Mesendoderm (in vitro differentiated cells): ENCODE results near the gene BRINP1.

Source experiments
- DNase-seq: peaks from one replicate; pipeline ENCODE4 v3.0.0; 2013
- H2AK5ac ChIP-seq: 2 replicates; pipeline ENCODE4 v1.6.1; 2013; ENCODE audit warnings: low read length, inconsistent platforms
- H2BK120ac ChIP-seq: 2 replicates; pipeline ENCODE4 v1.6.1; 2013; ENCODE audit warnings: low read depth, mild to moderate bottlenecking, low read length, moderate library complexity, mixed read lengths
- H2BK15ac ChIP-seq: replicated peaks from 2 replicates; pipeline ENCODE4 v1.6.1; 2013; ENCODE audit warnings: low read depth, mild to moderate bottlenecking, moderate library complexity
- H2BK5ac ChIP-seq: 2 replicates; pipeline ENCODE4 v1.6.1; 2013; ENCODE audit warnings: low read length, inconsistent platforms
- H3K18ac ChIP-seq: 2 replicates; pipeline ENCODE4 v1.6.1; 2013; ENCODE audit warnings: mild to moderate bottlenecking, low read length, mixed read lengths
- H3K23ac ChIP-seq: one replicate; pipeline ENCODE4 v1.6.1; 2013; ENCODE audit warnings: low read length
- H3K27ac ChIP-seq: 2 replicates; pipeline ENCODE4 v1.5.1; 2013; ENCODE audit warnings: low read depth, mild to moderate bottlenecking, inconsistent platforms, low read length, moderate library complexity
- H3K27me3 ChIP-seq: 2 replicates; pipeline ENCODE4 v1.6.1; 2013; ENCODE audit warnings: low read length, control low read depth, mild to moderate bottlenecking, inconsistent platforms; ENCODE audit not compliant: insufficient read depth, poor library complexity
- H3K36me3 ChIP-seq: 2 replicates; pipeline ENCODE4 v1.6.1; 2013; ENCODE audit warnings: low read length, inconsistent platforms; ENCODE audit not compliant: control insufficient read depth, insufficient read depth
- H3K4ac ChIP-seq: one replicate; pipeline ENCODE4 v1.6.1; 2013; ENCODE audit warnings: low read depth, mild to moderate bottlenecking, low read length, moderate library complexity
- H3K4me1 ChIP-seq: 2 replicates; pipeline ENCODE4 v1.6.1; 2013; ENCODE audit warnings: low read depth, low read length, inconsistent platforms; ENCODE audit not compliant: control insufficient read depth
- H3K4me2 ChIP-seq: 2 replicates; pipeline ENCODE4 v1.6.1; 2013; ENCODE audit warnings: low read length
- H3K4me3 ChIP-seq: 2 replicates; pipeline ENCODE4 v1.5.1; 2013; ENCODE audit warnings: mild to moderate bottlenecking, low read length
- H3K56ac ChIP-seq: one replicate; pipeline ENCODE4 v1.6.1; 2013; ENCODE audit warnings: low read length
- H3K79me1 ChIP-seq: 2 replicates; pipeline ENCODE4 v1.6.1; 2013; ENCODE audit warnings: low read length, inconsistent platforms
- H3K79me2 ChIP-seq: 2 replicates; pipeline ENCODE4 v1.6.1; 2013; ENCODE audit warnings: mild to moderate bottlenecking, low read length; ENCODE audit not compliant: control insufficient read depth, insufficient read depth
- H3K9ac ChIP-seq: 2 replicates; pipeline ENCODE4 v1.6.1; 2013; ENCODE audit warnings: low read length, inconsistent platforms
- H4K5ac ChIP-seq: one replicate; pipeline ENCODE4 v1.6.1; 2013; ENCODE audit warnings: low read length
- H4K8ac ChIP-seq: one replicate; pipeline ENCODE4 v1.6.1; 2013; ENCODE audit warnings: low read depth, mild to moderate bottlenecking, control low read depth, low read length, moderate library complexity
- WGBS: extraction: QIAGEN DNeasy Blood & Tissue Kit; methylation state at CpG from one replicate; pipeline ENCODE4 v1.1.7; 2013; ENCODE audit warnings: low lambda C conversion rate, missing lambda C conversion rate; ENCODE audit not compliant: insufficient coverage; ENCODE audit errors: extremely low coverage; 5-methylcytosine and 5-hydroxymethylcytosine counted together

BRINP1 gene

GRCh38 chr9:119298076-119298853 is 71.0 kb downstream of the BRINP1 start:
- Histone ChIP-seq H2AK5ac (no peak overlapping the region), H3K27ac (no peak overlapping the region), H3K79me1 (no peaks in the 10 kb centered on the region), H3K36me3 (no peaks in the 10 kb centered on the region), H3K18ac (no peak overlapping the region), H3K27me3 (no peaks in the 10 kb centered on the region), H3K23ac (no peak overlapping the region), H2BK5ac (no peak overlapping the region), H3K4me1 (peaks cover 3% of the 10 kb centered on the region), H4K8ac (no peak overlapping the region), H3K4me2 (no peak overlapping the region), H3K4me3 (no peak overlapping the region), H3K9ac (no peak overlapping the region), H2BK120ac (no peak overlapping the region), H3K56ac (no peak overlapping the region), H4K5ac (no peak overlapping the region), H2BK15ac (no peak overlapping the region), H3K4ac (no peak overlapping the region), H3K79me2 (no peaks in the 10 kb centered on the region)
- peak; percentile 45 for DNase-seq
- no CpG with 5 or more reads among the region's 3 CpGs for WGBS

GRCh38 chr9:119291554-119291953 is 77.7 kb downstream of the BRINP1 start:
- no CpG with 5 or more reads among the region's 1 CpG for WGBS

DNA sequence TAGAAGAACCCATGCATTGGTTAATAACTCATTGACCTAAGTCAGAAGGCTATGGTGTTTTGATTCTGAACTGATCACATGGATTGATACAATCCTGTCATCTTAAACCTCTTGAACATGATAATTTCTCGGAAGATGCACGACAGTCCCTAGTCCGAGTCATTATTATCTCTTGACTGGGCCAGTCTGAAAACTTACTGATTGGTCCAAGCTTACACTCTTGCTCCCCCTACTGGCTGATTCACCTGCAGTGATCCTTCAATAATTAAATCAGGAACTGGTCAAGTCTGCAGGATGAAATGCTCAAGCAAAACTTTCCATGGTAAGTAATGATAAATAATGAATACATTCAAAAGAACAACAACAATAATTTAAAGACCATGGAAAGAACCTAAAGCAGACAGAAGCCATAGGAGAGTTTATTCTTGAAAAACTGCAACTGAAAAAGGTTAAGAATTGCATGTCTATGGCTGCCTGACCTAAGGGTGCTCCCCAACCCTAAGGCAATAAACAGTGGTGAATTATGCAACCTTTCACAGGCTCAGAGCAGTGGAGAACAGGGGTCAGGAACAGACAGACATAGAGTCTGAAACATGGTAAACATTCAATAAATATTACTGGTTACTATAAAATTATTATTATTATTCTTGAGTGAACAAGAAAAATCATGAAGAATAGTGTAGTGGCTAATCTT is 79.3 kb downstream of the BRINP1 start:
- Histone ChIP-seq H3K79me1 (no peaks in the 10 kb centered on the region), H3K9ac (no peak overlapping the region), H3K27me3 (no peaks in the 10 kb centered on the region), H3K79me2 (no peaks in the 10 kb centered on the region), H4K8ac (no peak overlapping the region), H3K56ac (no peak overlapping the region), H2BK120ac (no peak overlapping the region), H2AK5ac (no peak overlapping the region), H4K5ac (no peak overlapping the region), H3K4me3 (no peak overlapping the region), H2BK15ac (no peak overlapping the region), H3K4me2 (no peak overlapping the region), H3K18ac (no peak overlapping the region), H3K27ac (no peak overlapping the region), H3K4me1 (no peaks in the 10 kb centered on the region), H3K36me3 (no peaks in the 10 kb centered on the region), H3K4ac (no peak overlapping the region), H3K23ac (no peak overlapping the region), H2BK5ac (no peak overlapping the region)
- DNase-seq: peak; percentile 78
- WGBS: no CpG with 5 or more reads among the region's 3 CpGs

More at GRCh38 chr9:119291554-119291953, 77.7 kb downstream of the BRINP1 start:
- Histone ChIP-seq H3K9ac (no peak overlapping the region), H3K27ac (no peak overlapping the region), H4K5ac (no peak overlapping the region), H2BK120ac (no peak overlapping the region), H3K23ac (no peak overlapping the region), H3K79me1 (no peaks in the 10 kb centered on the region), H2AK5ac (no peak overlapping the region), H2BK5ac (no peak overlapping the region), H3K79me2 (no peaks in the 10 kb centered on the region), H3K4ac (no peak overlapping the region), H3K4me2 (no peak overlapping the region), H3K36me3 (no peaks in the 10 kb centered on the region), H4K8ac (no peak overlapping the region), H3K27me3 (no peaks in the 10 kb centered on the region), H3K18ac (no peak overlapping the region), H3K4me3 (no peak overlapping the region), H2BK15ac (no peak overlapping the region), H3K56ac (no peak overlapping the region), H3K4me1 (no peaks in the 10 kb centered on the region)
- no peak for DNase-seq

DNA sequence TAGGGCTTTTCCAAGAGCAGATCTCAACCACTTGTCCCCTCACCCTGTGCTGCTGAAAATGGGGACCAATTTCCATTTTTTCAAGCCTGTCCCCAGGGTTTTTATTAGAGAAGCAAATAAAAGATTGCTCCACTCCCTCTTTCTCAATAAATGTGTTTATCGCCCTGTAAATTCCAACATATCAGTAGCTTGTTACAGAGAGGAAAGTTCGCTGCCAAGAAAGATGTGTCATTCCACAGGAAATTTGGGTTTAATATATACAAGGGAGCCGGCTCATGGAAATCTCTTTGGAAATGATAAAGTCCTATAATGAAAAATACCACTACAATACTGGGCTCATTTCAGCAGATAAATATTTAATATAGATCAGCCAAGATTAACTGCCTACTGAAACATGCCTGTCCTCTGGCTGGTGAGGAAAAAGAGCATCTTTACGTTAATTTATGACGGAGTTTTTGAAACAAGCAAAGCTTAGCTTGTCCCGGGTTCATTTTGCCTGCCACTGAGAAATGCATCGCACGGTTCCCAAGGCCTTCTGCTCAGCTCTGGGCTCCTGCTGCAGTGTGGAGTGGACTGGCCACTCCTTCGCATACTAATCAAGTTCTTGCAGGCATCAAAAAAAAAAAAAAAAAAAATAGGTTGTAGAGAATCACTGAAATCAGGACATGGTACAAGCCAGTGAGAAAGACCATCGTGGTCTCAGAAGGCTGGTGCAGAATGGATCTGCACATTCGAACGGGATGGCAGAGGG is 84.5 kb downstream of the BRINP1 start:
- Histone ChIP-seq H2AK5ac (no peak overlapping the region), H3K23ac (no peak overlapping the region), H3K79me2 (no peaks in the 10 kb centered on the region), H3K4me3 (no peak overlapping the region), H3K4ac (no peak overlapping the region), H3K9ac (no peak overlapping the region), H3K36me3 (no peaks in the 10 kb centered on the region), H3K79me1 (no peaks in the 10 kb centered on the region), H2BK120ac (no peak overlapping the region), H3K56ac (no peak overlapping the region), H3K27me3 (no peaks in the 10 kb centered on the region), H3K18ac (peak overlapping the region; percentile 51), H3K4me1 (peaks cover 2% of the 10 kb centered on the region), H2BK15ac (no peak overlapping the region), H4K8ac (no peak overlapping the region), H4K5ac (no peak overlapping the region), H3K4me2 (no peak overlapping the region), H3K27ac (no peak overlapping the region), H2BK5ac (no peak overlapping the region)
- no peak for DNase-seq
- WGBS: no CpG with 5 or more reads among the region's 12 CpGs

- H4K8ac ChIP-seq: no peak overlapping the region
- no peak overlapping the region for H3K23ac ChIP-seq
- no peak overlapping the region for H3K4ac ChIP-seq
- no peak overlapping the region for H2BK120ac ChIP-seq
- H3K4me2 ChIP-seq: no peak overlapping the region
- H3K79me1 ChIP-seq: no peaks in the 10 kb centered on the region
- H3K27ac ChIP-seq: no peak overlapping the region
- H3K36me3 ChIP-seq: no peaks in the 10 kb centered on the region
- no peak overlapping the region for H3K56ac ChIP-seq
- peaks cover 2% of the 10 kb centered on the region for H3K4me1 ChIP-seq
- H4K5ac ChIP-seq: no peak overlapping the region
- no peak overlapping the region for H2AK5ac ChIP-seq
- no peak overlapping the region for H2BK15ac ChIP-seq
- no peak overlapping the region for H3K18ac ChIP-seq
- no peak overlapping the region for H3K4me3 ChIP-seq
- DNase-seq: peak; percentile 84
- no peak overlapping the region for H2BK5ac ChIP-seq
- no peak overlapping the region for H3K9ac ChIP-seq
- H3K27me3 ChIP-seq: no peaks in the 10 kb centered on the region
- no CpG with 5 or more reads among the region's 4 CpGs for WGBS
- no peaks in the 10 kb centered on the region for H3K79me2 ChIP-seq
Observed at GRCh38 chr9:119284118-119284517, 85.1 kb downstream of the BRINP1 start.
